Ecto neural progenitor cell (in vitro differentiated cells): Measurements from ENCODE around the gene ANKRD28.
"Not testable (repeated sequence)": the region's sequence is repeated elsewhere in the genome, so short reads cannot be mapped to it uniquely, and the experiment has no call there.

ENCODE experiments used
- DNase-seq: peaks from one replicate; pipeline ENCODE4 v3.0.0-alpha.2; 2018; ENCODE audit warnings: low spot score

ANKRD28 gene

DNA sequence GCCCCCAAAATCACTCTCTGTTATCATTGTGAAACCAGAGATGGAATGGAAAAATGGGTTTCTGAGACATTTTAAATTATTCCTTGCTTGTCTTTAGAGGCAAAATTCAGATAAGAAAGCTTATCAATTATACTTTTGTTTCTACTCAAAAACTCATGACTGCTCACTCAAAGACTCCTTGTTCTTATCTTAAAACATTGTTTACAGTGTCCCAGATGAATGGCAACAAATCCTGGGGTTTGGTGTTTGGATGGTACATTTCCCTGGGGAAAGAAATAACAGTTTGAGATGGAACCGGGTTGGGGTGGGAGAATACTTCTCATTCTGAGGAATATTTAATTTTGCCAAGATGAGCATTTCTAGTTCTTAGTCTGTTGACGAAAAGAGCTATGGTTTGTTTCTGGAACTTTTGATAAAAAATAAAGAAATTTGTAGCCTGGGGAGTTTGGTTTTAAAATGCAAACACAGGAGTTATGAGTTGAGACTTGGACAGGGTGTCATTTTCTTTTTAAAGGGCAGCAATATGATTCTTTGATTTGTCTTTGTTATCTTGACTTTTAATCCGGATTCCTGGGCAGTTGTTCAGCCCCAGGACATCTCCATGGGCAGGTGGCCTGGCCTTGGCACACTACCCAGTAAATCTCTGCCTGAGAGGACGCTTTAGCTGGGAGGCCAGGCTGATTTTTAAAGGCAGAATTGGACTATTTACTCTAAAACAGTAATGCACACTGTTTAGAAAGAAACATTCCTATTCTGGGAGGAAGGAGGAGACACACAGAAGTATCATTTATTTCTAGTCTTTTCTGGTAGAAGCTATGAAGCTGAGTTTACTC is 163.8 kb downstream of the ANKRD28 start:
- no peak for DNase-seq

DNA sequence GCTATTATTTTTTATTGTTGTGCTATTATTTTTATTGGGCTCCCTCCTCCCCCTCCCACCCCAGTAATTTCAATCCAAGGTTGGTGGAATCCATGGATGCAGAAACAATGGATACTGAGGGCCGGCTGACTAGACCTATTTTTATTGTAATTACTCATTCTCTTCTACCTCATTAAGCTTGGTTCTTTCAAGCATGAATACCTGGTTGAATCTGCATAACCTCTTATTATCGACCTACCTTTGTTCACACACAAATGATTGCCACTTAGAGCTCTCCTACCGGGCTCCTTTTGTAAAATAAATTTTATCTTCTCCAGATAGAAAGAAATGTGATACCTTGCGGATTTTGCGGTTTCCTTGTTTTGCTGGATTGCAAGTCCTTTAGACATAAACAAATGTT is 164.6 kb downstream of the ANKRD28 start:
- no peak for DNase-seq

DNA sequence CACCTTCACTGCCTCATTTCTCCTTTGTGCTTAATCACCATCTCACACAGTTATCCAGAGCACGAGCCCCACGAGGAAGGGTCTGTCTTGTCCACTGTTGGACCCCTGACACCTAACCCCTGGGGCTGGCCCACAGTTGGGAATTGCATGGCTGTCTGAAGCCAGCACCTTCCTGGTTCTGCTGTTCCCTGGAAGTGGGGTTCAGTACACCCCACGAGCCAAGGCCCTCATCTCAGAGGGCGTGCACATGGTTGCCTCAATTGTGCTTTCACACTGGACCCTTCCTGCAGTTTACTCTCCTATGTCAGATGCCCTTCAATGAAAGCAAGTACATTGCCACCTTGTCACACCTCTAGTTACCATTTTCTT is 165.6 kb downstream of the ANKRD28 start:
- DNase-seq, result no peak

DNA sequence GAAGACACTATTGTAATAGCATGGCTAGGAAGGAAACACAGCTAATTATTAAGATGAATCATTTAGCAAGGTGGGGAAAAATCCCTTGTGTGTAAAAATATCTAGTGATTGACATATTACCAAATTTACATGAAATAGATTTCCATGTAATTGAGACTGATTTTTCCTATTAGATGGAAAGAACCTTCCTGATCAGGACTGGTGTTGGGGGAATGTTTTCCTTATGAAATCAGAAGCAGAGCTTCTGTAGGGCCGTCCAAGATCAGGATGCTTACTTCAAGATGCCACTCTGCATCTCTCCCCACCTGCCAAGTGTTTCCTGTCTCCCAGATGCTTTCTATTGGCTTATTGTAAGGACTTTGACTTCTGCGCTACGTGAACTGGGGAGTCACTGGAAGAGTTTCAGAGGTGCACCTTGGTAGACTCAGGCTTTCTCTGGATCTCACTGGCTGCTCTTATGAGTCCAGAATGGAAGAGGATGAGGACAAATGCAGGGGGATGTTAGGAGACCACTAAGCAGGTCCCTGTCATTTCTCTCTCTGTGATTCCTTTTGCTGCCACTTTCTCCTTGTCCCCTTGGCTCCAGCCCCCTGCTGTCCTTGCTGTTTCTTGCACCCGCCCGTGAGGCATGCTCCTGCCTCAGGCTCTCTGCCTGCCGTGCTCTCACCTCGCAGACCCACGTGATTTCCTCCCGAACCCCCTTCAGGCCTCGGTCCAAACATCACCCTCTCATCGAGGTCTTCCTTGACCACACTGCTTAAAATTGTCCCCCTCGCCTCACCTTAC is 166.2 kb downstream of the ANKRD28 start:
- no peak for DNase-seq

DNA sequence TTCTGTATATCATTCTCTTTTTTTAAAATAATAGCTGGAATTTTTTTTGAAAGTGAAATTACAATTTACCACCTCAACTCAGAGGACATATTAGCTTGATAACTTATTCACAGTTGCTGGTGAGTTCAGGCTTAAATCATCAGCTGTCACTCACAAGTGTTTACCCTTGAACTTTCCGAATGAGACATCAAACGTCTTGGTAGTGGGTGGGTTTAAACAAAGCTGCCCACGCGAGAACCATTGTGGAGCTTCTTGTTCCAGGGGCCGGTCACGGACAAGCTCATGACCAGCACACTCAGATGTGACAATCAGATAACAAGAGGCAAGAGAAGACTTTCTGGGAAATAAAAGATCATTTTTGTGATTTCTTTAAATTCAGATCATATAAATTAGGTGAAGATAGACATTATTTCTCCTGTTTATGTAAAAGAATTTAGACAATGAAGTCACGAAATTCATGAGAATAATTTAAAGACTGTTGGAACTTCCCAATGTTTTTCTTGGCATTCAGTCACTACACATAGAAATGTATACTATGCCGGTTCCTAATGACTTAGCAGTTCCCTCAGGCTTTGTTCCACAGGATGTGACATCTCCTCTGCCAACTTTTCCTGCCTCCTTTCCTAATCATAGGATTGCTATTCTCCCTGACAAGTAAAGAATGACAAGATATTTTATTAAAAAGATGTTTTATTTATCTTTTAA is 167.0 kb downstream of the ANKRD28 start:
- no peak for DNase-seq

DNA sequence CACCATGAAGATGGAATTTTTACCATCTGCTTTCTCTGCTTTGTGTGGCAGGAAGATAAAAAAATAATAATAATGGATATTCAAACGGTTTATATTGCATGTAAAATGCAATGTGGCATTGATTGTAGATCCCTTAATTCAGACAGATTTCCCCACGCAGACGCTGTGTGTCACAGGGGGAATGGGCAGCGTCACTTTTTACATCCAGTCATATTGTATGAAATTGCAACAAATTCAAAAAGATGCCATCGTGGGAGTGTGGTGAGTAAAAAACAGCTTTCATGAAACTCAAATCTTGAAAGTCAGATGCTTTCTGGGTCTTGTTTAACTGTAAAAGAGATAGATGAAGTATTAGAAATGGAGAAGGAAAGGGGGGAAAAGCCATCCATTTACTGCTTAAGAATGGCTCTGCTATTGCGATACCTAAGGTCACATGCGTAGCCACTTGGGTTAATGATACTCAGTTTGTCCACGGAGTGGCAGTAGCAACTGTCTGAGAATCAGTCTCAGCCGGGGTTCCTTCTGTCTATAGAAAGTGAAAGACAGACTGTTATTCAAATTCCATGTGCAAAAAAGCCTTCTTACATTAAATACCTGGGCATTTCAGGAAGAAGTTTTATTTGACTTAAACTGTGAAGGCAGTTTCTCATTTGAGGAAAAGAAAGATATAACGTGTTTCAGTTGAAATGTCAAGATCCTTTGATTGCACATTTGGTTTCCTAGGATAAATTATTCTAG is 167.8 kb downstream of the ANKRD28 start:
- no peak for DNase-seq

DNA sequence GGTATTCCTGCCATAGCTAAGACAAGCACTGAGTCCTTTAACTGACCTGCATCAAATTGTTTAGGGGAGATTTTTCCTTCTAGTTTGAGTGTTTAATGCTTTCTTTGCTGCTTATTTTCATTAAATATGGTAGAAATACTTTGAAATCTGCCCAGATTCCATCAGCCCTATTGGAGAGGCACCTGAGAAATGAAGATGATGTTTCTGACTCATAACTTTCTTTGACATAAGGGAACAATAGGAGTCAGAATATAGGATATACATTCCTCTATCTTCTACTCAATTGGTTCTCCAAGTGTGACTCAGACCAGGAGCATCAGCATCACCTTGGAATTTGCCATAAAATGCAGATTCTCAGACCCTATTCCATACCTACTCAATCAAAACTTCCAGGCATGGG is 168.8 kb downstream of the ANKRD28 start:
- DNase-seq, result no peak

DNA sequence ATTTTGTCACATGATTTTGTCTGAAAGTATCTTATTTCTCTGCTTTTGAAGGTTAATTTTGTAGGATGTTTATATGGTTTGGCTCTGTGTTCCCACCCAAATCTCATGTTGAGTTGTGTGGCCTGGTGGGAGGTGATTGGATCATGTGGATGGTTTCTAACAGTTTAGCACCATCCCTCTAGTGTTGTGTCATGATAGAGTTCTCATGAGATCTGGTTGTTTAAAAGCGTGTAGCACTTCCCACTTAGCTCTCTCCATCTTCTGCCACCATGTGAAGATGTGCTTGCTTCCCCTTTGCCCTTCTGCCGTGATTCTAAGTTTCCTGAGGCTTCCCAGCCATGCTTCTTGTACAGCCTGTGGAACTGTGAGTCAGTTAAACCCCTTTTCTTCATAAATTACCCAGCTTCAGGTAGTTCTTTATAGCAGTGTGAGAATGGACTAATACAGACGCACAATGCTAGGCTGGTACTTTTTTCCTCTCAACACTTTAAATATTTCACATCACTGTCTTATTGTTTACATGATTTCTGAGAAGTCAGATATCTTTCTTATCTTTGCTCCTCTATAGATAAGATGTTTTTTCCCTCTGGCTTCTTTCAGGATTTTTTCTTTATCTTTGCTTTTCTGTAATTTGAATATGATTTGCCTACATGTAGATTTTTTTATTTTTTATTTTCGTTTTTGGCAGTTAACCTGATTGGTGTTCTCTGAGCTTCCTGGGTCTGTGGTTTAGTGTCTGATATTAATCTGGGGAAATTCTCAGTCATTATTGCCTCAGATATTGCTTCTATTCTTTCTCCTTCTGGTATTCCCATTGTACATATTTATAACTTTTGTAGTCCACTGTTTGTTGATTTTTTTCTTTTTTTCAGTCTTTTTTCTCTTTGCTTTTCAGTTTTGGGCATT is 174.0 kb downstream of the ANKRD28 start:
- DNase-seq, result no peak

DNA sequence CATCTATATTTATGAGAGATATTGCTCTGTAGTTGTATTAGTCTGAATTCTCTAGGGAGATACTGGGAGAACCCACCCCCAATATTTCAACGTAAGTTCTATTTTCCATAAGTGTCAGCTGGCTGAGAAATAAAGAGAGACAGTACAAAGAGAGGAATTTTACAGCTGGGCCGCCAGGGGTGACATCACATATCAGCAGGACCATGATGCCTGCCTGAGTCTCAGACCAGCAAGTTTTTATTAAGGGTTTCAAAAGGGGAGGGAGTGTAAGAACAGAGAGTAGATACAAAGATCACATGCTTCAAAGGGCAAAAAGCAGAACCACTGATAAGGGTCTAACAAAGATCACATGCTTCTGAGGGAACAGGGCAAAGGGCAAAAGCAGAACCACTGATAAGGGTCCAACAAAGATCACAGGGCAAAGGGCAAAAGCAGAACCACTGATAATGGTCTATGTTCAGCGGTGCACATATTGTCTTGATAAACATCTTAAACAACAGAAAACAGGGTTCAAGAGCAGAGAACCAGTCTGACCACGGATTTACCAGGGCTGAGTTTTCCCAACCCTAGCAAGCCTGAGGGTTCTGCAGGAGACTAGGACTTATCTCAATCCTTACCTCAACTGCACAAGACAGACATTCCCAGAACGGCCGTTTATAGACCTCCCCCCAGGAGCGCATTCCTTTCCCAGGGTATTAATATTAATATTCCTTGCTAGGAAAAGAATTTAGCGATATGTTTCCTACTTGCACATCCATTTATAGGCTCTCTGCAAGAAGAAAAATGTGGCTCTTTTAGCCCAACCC is 177.9 kb downstream of the ANKRD28 start:
- DNase-seq, result not testable (repeated sequence)
